ENCODE results near the gene RUVBL2.

The RUVBL2 gene

DNA sequence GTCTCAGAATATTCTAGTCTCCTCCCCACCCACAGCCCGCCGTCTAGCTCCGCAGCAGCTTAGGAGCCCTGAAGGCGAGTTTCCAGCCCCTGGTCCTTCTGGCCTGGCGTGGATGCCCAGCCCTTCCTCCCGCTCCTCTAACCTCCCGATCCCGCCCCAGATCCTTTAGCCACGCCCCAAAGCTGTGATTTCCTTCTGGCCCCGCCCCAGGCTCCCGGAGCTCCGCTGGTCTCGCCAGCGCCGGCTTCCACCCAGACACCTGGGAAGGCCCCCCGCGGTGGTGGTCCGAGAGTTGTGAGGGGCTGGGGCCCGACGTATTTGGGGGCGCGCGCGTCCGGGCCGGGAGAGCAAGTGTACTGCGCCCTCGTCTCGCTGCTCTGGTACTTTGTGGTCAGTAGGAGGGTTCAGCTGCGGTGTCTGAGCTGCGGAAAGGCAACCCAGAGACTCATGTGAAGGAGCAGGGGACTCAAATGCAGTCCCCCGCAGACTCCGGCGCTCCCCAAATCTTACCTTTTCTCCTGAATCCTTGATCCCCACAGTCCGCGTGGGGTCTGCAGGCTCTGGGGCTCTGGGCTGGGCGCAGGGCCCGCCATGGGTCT is 64.0 kb downstream of the RUVBL2 start, which contains the start of gene CGB7:
Gene CGB7, minus strand, starts transcription at position 114 of the 599 bp plus-strand sequence. CDS start 2,374 bp downstream, outside the sequence.
- no peak within 1 kb of the TSS for H3K9ac ChIP-seq
- H3K27me3 ChIP-seq (ENCODE audit: control insufficient read depth, insufficient read depth, low read length): no peaks in the 10 kb centered on the region
- H3K4me2 ChIP-seq (ENCODE audit: low read length): peak within 1 kb of the TSS; percentile 99
- H3K79me2 ChIP-seq: no peaks in the 10 kb centered on the region
- H2AFZ ChIP-seq: peak within 1 kb of the TSS; percentile 91
- no peak within 1 kb of the TSS for H3K27ac ChIP-seq
- TF ChIP-seq, protein P1, sequence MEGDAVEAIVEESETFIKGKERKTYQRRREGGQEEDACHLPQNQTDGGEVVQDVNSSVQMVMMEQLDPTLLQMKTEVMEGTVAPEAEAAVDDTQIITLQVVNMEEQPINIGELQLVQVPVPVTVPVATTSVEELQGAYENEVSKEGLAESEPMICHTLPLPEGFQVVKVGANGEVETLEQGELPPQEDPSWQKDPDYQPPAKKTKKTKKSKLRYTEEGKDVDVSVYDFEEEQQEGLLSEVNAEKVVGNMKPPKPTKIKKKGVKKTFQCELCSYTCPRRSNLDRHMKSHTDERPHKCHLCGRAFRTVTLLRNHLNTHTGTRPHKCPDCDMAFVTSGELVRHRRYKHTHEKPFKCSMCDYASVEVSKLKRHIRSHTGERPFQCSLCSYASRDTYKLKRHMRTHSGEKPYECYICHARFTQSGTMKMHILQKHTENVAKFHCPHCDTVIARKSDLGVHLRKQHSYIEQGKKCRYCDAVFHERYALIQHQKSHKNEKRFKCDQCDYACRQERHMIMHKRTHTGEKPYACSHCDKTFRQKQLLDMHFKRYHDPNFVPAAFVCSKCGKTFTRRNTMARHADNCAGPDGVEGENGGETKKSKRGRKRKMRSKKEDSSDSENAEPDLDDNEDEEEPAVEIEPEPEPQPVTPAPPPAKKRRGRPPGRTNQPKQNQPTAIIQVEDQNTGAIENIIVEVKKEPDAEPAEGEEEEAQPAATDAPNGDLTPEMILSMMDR (IDR thresholded peaks at IDR 0.05): no peak
- no peaks in the 10 kb centered on the region for H3K9me3 ChIP-seq (ENCODE audit: control insufficient read depth, low read length)
- H3K4me1 ChIP-seq: peaks cover 4% of the 10 kb centered on the region
- H3K4me3 ChIP-seq (ENCODE audit: low read depth, low read length): peak within 1 kb of the TSS; percentile 70
- H3K36me3 ChIP-seq (ENCODE audit: control insufficient read depth, insufficient read depth, low read length): no peaks in the 10 kb centered on the region

DNA sequence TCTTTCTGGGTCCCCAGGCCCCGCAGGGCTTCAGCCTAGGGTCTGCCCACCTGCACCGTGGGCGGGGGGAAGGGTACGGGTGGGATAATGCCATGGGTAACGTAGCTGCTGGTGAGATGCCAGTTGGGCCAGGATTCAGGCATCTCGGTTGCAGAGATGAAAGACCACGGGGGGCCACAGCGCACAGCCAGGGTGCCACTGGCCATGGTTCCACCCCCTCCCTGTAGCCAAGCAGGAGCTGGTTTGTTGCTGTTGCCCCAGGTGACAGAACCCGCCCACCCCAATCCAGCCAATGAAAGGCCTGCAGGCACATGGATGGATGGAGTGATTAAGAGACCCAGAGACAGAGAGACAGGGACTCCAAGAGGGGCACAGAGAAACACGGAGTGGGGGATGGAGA is 64.9 kb downstream of the RUVBL2 start:
- TF ChIP-seq, protein P1 (IDR thresholded peaks at IDR 0.05): no peak
- H2AFZ ChIP-seq: no peak overlapping the region
- H3K27ac ChIP-seq: no peak overlapping the region
- no peak overlapping the region for H3K9ac ChIP-seq
- no peak overlapping the region for H3K4me3 ChIP-seq (ENCODE audit: low read depth, low read length)
- H3K27me3 ChIP-seq (ENCODE audit: control insufficient read depth, insufficient read depth, low read length): no peaks in the 10 kb centered on the region
- peaks cover 4% of the 10 kb centered on the region for H3K4me1 ChIP-seq
- no peaks in the 10 kb centered on the region for H3K79me2 ChIP-seq
- no peaks in the 10 kb centered on the region for H3K36me3 ChIP-seq (ENCODE audit: control insufficient read depth, insufficient read depth, low read length)
- no peak overlapping the region for H3K4me2 ChIP-seq (ENCODE audit: low read length)
- H3K9me3 ChIP-seq (ENCODE audit: control insufficient read depth, low read length): no peaks in the 10 kb centered on the region

DNA sequence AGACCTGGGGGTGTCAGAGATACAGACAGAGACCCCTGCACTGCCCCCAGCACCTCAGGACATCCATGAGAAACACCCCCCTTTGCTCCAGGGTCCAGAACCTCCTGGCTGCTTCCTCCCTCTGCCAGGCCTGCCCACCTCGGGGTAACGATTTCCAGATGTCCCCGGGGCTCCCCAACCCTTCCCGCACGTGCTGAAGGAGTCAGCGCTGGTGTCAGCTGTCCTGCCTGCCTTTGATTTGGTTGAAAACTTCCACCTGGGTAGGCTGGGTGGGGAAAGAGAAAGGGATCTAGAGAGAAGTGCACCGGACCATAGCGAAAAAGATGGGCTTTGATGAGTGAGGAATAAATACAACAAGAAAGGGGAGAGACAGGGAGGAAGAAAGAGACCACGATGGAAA is 65.4 kb downstream of the RUVBL2 start:
- no peak overlapping the region for H3K9ac ChIP-seq
- H3K4me2 ChIP-seq (ENCODE audit: low read length): no peak overlapping the region
- H2AFZ ChIP-seq: no peak overlapping the region
- no peaks in the 10 kb centered on the region for H3K27me3 ChIP-seq (ENCODE audit: control insufficient read depth, insufficient read depth, low read length)
- H3K4me3 ChIP-seq (ENCODE audit: low read depth, low read length): no peak overlapping the region
- H3K9me3 ChIP-seq (ENCODE audit: control insufficient read depth, low read length): no peaks in the 10 kb centered on the region
- TF ChIP-seq, protein P1 (IDR thresholded peaks at IDR 0.05): no peak
- H3K36me3 ChIP-seq (ENCODE audit: control insufficient read depth, insufficient read depth, low read length): no peaks in the 10 kb centered on the region
- no peak overlapping the region for H3K27ac ChIP-seq
- H3K79me2 ChIP-seq: no peaks in the 10 kb centered on the region
- H3K4me1 ChIP-seq: peaks cover 4% of the 10 kb centered on the region

DNA sequence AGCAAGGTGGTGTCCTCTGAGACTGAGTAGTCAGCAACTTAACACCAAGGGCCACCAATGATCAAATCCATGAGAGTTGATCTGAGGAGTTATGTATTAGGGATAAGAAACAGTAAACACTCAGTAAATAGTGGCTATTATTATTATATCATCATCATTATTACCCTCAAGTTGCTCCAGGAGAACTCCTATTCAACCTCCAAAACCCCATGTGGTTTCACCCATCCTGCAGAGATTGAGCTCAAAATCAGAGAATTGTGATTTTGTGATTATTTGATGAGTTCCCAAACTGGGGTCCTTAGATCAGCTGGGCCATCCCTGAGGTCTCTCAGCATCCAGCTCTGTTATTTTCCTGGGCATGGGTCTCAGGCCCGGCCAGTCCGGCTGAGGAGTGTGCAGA is 67.3 kb downstream of the RUVBL2 start:
- no peaks in the 10 kb centered on the region for H3K79me2 ChIP-seq
- no peak overlapping the region for H3K9ac ChIP-seq
- no peak overlapping the region for H3K27ac ChIP-seq
- peaks cover 4% of the 10 kb centered on the region for H3K4me1 ChIP-seq
- no peaks in the 10 kb centered on the region for H3K36me3 ChIP-seq (ENCODE audit: control insufficient read depth, insufficient read depth, low read length)
- TF ChIP-seq, protein P1 (IDR thresholded peaks at IDR 0.05): no peak
- H3K4me2 ChIP-seq (ENCODE audit: low read length): no peak overlapping the region
- H3K27me3 ChIP-seq (ENCODE audit: control insufficient read depth, insufficient read depth, low read length): no peaks in the 10 kb centered on the region
- H3K4me3 ChIP-seq (ENCODE audit: low read depth, low read length): no peak overlapping the region
- H2AFZ ChIP-seq: no peak overlapping the region
- H3K9me3 ChIP-seq (ENCODE audit: control insufficient read depth, low read length): no peaks in the 10 kb centered on the region

DNA sequence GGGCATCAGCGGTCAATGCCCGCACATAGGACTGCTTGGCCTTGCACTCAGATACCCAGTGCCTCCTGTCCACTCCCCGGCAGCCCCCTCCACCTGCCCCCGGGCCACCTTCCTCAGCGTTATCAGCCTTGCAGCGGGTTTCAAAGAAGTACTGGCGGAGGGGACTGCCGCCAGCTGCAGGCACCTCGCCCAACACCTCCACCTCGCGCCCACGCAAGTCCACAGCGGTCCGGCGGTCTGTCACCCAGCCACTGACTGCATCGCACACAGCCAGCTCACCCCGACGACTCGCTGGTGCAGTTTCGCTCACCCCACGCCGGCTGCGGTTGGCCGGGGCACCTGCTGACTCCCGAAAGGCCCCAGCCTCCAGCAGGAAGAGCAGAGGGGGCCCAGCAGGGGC is 67.8 kb downstream of the RUVBL2 start:
- Histone ChIP-seq H3K4me2 (ENCODE audit: low read length) (no peak overlapping the region), H3K27ac (no peak overlapping the region), H2AFZ (no peak overlapping the region), H3K4me1 (peaks cover 4% of the 10 kb centered on the region), H3K9ac (no peak overlapping the region), H3K9me3 (ENCODE audit: control insufficient read depth, low read length) (no peaks in the 10 kb centered on the region), H3K79me2 (no peaks in the 10 kb centered on the region), H3K4me3 (ENCODE audit: low read depth, low read length) (no peak overlapping the region), H3K27me3 (ENCODE audit: control insufficient read depth, insufficient read depth, low read length) (no peaks in the 10 kb centered on the region), H3K36me3 (ENCODE audit: control insufficient read depth, insufficient read depth, low read length) (no peaks in the 10 kb centered on the region)
- TF ChIP-seq, protein P1 (IDR thresholded peaks at IDR 0.05): no peak
